ENCODE measurements around the gene CEMIP.
"Not testable (repeated sequence)": the region's sequence is repeated elsewhere in the genome, so short reads cannot be mapped to it uniquely, and the experiment has no call there.

Gene CEMIP

DNA sequence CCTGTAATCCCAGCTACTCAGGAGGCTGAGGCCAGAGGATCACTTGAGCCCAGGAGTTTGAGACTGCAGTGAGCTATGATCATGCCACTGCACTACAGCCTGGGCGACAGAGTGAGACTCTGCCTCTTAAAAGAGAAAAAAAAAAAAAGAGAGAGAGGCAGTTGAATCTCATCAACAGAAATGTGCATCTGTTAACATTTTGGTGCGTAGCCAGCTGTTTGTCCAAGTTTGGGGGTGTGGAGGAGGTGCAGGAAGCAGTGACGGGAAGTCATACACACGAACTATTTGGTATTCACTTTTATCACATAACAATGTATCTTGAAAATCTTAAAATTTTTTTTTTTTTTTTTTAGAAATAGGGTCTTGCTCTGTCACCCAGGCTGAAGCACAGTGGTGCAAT is 18.2 kb upstream of the CEMIP start:
- DNase-seq (ENCODE audit: low read depth in 2 of 2) = no peak

GRCh38 chr15:80761754-80762153 is 17.4 kb upstream of the CEMIP start:
- no peak for DNase-seq (ENCODE audit: low read depth in 2 of 2)

DNA sequence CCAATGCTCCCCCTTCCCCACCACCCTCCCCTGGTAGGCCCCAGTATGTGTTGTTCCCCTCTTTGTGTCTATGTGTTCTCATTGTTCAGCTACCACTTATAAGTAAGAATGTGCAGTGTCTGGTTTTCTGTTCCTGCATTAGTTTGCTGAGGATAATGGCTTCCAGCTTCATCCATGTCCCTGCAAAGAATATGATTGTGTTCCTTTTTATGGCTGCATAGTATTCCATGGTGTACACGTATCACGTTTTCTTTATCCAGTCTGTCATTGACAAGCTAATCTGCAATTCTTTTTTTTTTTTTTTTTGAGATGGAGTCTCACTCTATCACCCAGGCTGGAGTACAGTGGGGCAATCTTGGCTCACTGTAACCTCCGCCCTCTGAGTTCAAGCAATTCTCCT is 15.9 kb upstream of the CEMIP start:
- DNase-seq (ENCODE audit: low read depth in 2 of 2) = not testable (repeated sequence)

DNA sequence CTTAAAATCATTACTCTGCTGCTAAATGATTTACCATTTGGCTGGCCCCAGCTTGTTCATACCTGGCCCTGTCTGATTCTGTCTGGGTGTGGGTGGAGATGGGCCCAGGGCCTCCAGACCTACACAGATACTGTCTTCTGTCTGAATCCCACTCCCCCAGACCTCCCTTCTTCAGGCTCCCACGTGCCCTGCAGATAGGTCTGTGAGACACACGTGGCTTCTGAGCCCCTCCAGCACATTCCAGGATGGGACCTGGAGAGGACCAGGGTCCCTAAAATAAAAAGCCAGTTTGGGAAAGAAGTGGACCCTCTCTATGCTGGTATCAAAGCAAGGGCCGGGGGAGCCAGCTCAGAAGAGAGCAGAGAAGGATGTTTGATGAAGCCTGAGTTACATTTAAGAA is 14.6 kb upstream of the CEMIP start:
- DNase-seq (ENCODE audit: low read depth in 2 of 2) = no peak

GRCh38 chr15:80766275-80766674 is 12.9 kb upstream of the CEMIP start:
- DNase-seq (ENCODE audit: low read depth in 2 of 2) = no peak

- DNase-seq (ENCODE audit: low read depth in 2 of 2) = no peak
Measured at GRCh38 chr15:80768158-80768557, 11.0 kb upstream of the CEMIP start.

DNA sequence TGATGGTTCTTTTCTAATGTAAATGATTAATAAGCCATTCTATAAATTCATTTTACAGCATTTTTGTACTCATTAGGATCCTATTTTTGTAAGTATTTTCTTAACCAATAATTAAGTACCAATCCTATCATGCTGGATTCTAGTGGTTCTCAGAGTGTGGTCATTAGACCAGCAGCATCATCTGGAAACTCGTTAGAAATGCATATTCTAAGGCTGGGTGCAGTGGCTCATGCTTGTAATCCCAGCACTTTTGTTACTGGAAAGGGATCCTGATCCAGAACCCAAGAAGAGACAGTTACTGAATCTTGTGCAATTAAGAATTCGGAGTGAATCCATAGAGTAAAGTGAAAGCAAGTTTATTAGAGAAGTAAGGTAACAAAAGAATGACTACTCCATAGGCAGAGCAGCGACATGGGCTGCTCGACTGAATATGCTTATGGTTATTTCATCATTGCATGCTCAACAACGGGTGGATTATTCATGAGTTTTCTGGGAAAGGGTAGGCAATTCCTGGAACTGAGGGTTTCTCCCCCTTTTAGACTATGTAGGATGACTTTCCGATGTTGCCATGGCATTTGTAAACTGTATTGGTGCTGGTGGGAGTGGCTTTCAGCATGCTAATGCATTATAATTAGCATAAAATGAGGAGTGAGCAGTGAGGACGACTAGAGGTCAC is 9.9 kb upstream of the CEMIP start:
- no peak for DNase-seq (ENCODE audit: low read depth in 2 of 2)

DNA sequence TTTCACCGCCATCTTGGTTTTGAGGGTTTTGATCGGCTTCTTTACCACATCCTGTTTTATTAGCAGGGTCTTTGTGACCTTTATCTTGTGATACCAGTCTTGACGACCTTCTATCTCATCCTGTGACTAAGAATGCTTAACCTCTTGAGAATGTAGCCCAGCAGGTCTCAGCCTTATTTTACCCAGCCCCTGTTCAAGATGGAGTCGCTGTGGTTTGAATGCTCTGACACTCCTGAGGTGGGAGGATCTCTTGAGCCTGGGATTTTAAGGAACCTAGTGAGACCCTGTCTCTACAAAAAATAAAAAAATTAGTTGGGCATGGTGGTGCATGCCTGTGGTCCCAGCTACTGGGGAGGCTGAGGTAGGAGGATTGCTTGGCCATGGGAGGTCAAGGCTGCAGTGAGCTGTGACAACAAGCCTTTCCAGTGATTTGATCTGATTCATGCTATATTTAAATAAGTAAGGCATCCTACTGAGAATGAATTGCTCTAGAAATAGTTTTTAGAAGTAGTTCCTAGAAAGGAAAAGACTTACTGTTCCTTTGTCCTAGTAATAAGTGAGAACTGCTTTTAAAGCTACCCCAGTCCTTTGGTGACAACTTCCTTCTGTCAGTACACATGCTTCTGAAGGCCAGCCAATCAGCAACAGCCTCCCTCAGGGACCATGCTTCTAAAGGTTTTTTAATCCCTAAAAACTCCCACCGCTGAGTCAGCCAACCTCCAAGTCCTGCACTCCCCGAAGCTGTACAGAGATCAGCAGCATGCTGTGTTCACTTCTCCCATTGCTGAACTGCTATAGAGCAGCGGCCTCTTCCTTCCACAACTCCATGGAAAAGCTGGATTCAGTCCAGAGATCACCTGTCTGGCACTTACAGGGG is 9.1 kb upstream of the CEMIP start:
- no peak for DNase-seq (ENCODE audit: low read depth in 2 of 2)

DNA sequence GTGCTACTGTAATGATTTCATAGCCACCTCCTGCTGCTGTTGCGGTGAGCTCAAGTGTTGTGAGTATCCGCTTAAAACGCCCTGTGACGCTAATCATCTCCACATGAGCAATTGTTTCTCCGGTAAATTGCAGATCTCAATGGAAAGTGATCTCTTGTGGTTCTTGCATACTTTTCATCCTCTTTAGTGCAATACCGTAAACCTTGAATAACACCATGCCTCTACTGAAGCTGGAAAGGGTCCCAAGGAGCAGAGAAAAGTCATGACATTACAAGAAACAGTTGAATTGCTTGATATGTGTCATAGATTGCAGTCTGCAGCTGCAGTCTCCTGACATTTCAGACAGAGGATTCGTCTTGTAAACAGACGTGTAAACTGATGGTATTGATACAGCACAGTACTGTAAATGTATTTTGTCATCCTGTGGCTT is 6.0 kb upstream of the CEMIP start:
- no peak for DNase-seq (ENCODE audit: low read depth in 2 of 2)

- no peak for DNase-seq (ENCODE audit: low read depth in 2 of 2)
Measured at GRCh38 chr15:80773792-80774352, 5.3 kb upstream of the CEMIP start.

DNA sequence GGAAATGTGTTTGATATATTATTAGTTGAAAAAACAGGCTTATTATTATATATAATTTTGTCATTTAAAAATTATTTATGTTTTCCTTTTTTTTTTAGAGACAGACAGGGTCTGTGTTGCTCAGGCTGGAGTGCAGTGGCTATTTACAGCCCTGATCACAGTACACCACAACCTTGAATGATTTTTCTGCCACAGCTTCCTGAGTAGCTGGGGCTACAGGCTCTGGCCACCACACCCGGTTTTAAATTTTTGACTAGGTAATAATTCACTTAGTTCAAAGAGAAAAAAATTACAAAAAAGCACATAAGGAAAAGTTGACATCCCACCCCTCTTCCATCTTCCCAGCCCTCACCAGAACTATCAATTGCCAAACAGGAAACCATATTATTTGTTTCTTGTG is 4.7 kb upstream of the CEMIP start:
- no peak for DNase-seq (ENCODE audit: low read depth in 2 of 2)

DNA sequence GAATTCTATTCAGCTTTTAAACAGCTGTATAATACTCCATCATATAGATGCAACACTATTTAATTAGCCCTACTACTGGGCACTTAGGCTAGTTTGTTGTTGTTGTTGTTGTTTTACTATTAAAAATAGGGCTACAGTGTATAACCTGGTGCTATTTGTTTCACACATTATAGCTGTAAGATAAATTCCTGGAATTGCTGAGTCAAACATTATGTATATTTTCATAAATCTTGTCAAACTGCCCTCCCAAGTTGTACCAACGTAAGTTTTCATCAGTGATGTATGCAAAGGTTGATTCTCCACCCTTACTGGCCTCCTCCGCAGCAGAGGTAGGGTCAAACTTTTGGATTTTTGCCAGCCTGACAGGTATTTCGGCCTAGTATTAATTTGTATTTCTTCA is 3.8 kb upstream of the CEMIP start:
- DNase-seq (ENCODE audit: low read depth in 2 of 2) = no peak

DNA sequence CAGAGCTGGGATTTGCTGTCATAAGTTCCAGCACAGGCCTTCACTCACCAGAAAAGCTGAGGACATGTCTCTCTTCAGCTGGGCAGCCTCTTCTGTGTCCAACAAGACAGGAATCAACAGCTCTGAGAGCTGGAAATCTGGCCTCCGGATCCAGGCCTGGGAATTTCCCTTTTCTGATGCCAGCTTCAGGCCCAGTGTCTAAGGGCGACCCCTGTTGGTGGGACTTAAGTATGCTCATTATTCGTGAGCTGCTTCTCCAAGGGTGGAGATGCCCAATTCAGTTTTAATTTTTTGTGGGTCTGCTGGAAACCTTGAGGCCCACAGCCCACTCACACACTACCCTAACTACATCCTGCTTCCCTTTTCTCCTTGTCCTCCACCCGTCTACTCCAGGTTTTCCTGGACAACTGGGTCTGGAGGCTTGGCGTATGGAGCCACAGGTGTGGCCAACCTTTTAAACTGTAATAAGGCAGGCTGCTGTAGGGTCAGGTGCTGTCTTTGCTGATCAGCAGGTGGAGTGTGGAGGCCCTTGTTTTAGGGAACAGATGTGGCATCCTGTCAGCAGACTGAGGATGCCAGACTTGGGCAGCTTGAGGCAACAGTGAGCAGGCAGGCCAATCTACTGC is 2.6 kb upstream of the CEMIP start:
- DNase-seq (ENCODE audit: low read depth in 2 of 2) = peak; percentile 14 to 32

GRCh38 chr15:80777137-80777536 is 2.0 kb upstream of the CEMIP start:
- DNase-seq (ENCODE audit: low read depth in 2 of 2) = no peak

GRCh38 chr15:80777826-80778620 is 1.1 kb upstream of the CEMIP start:
- DNase-seq (ENCODE audit: low read depth in 2 of 2) = no peak

- no peak for DNase-seq (ENCODE audit: low read depth in 2 of 2)
Measured at GRCh38 chr15:80778621-80778963, 578 bp upstream of the CEMIP start.

- no peak for DNase-seq (ENCODE audit: low read depth in 2 of 2)
Measured at GRCh38 chr15:80779658-80780415, 667 bp downstream of the CEMIP start.

- no peak for DNase-seq (ENCODE audit: low read depth in 2 of 2)
Measured at GRCh38 chr15:80780416-80781221, 1.4 kb downstream of the CEMIP start.

DNA sequence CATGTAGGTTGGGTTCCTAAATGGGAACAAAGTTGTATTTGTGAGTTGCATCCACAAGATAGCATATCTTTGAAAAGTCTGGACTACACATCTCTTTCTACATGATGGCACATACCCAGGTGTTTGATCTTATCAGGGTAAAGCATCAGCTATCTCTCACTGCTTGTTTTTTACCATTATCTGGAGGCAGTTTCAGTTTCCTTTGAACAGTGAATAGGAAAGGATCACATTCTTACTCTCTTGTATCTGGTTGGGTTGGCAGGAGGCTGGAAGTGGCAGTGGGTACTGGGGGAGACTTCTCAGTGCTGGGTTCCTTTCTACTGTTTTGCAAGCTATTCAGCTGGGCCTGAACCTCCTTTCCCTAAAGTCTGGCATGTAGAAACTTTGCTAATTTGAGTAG is 4.1 kb downstream of the CEMIP start:
- no peak for DNase-seq (ENCODE audit: low read depth in 2 of 2)

- no peak for DNase-seq (ENCODE audit: low read depth in 2 of 2)
Measured at GRCh38 chr15:80785335-80785734, 6.2 kb downstream of the CEMIP start.
